DMS79 treated with DMSO at 0.1 percent for 48 hours (cell line): ENCODE results near the gene LIN28A.

Source experiments
- DNase-seq: peaks from one replicate; lab custom pipeline; 2025; lab: John Stamatoyannopoulos, UW

Gene LIN28A

DNA sequence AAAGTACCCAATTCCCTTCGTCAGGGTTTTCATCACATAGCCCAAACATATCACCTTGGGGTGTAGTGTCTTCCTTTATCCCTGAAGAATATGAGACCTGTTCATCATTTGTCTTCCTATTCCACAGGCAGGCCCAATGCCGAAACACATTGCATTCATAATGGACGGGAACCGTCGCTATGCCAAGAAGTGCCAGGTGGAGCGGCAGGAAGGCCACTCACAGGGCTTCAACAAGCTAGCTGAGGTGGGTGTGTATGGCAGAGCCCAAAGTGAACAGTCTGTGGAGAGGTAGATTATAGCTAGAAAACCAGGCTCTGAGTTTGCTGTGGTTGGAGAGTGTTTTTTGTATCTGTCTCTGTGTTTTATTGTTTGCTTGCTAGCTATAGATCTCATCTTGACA, 27.4 kb downstream of the LIN28A start:
- DNase-seq: no peak

DNA sequence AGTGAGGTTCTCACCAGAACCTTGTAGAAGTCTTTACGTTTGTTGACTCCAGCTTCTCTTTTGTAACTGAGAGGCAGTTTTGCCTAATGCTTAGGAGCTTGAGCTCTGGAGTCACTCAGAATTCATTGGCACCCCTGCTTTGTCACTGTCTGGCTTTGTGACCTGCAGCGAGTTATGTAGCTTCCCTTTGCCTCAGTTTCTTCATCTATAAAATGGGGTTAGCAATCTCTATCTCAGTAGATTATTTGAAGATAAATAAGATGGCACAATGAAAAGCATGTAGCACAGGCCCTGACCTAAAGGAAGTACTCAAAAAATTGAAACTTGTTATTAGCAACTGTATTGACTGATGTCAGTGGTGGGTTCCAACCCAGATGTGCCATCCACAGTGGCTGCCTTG, 29.6 kb downstream of the LIN28A start:
- no peak for DNase-seq

DNA sequence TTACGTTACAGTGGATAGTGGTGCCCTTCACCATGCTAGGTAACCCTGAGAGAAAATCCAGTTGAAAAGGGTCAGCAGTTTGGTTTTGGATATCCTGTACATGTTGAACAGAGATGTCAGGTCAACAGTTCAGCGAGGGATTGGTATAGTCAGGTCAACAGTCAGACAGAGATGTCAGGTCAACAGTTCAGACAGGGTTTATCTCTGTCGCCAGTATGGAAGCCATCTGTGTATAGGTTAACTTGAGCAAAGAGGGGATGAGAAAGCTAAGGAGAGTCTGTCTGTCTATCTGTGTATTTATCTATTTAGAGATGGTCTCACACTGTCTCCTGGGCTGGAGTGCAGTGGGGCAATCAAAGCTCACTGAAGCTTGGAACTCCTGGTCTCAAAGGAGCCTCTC, 39.3 kb downstream of the LIN28A start:
- DNase-seq: no peak

DNA sequence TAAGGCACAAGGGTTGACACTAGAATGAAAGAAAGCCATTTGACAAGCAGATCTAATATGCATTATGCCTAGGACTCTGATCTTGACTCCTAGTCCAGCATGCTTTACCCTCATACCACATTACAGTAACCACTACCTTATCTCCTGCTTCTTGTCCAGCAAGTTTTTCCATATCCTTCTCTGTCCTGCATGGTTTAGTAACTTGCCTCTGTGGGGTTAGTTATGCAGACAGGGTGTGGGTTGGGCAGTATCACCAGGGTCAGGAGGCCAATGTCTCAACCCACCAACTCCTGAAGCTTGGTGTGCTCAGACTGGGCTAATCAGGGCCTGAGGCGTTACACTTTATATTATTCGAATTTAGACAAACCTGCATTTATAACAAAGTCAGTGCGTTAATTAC, 40.3 kb downstream of the LIN28A start:
- DNase-seq: no peak

DNA sequence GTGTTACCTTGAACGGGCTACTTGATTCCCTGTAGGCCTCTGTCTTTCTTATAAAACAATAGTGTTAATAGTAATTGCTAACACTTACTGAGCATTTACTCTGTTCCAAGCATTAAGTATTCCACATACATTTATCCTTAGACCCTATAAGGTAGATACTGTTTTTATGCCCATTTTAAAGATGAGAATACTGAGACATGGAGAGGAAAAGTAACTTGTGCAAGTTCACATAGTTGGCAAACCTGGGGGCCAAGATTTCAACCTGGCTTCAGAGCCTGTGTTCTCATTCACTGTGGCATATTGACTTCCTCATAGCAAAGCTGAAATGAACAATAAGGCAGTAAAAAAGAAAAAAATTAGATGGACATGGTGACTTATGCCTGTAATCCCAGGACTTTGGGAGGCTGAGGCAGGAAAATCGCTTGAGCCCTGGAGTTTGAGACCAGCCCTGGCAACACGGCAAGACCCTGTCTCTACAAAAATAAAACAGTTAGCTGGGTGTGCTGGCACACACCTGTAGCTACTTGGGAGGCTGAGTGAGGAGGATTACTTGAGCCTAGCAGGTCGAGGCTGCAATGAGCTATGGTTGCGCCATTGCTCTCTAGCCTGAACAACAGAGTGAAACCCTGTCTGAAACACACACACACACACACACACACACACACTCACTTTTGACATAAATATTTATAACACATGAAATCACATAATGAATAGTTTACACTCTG, 42.0 kb downstream of the LIN28A start:
- DNase-seq: no peak

DNA sequence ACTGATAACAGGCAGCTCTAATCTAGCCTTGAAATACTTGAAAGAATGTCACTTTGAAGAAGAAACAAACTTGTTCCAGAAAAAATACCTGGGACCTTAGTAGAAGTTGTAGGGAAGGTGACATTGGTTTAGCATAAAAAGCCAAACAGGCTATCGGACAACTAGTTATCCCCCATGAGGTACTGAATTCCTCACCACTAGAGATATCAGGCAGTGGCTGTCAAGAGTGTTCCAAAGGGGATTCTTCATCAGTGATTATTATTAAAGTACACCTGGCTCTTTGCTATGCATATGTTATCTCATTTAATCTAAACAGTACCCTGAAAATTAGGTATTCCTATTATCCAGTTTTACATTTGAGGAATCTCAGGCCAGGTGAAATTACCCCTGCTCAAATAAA, 48.5 kb downstream of the LIN28A start:
- DNase-seq: no peak

DNA sequence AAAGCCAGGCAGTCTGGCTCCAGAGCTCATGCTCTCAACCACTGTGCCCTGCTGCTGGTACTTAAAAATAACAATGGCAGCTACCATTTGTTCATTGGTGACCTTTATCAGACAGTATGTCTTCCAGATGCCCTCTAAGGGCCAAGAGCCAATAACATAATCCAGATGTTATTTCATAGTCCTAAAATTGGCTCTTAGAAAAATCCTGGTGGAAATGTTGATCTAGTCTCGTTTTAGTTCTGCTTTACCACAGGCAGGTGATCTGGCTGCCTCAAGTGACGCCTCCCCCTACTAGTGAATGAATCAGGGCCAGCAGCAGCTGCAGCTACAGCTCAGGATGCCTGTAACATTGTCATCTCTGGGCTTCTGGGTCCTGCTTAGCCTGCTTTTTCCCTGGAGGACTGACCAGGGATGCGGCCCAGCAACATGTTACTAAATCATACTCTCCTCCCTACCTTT, 49.0 kb downstream of the LIN28A start:
- no peak for DNase-seq

DNA sequence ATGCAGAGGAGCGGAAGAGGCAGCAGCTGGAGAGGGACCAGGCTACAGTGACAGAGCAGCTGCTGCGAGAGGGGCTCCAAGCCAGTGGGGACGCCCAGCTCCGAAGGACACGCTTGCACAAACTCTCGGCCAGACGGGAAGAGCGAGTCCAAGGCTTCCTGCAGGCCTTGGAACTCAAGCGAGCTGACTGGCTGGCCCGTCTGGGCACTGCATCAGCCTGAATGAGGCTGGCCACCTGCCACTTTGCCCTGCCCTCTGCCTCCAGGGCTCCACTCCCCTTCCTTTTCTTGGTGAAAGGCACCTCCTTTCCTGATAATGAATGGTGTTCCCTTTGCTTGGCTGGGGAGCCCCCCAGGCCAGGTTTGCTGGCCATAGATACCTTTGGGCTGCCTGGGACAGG, 58.3 kb downstream of the LIN28A start:
- no peak for DNase-seq

DNA sequence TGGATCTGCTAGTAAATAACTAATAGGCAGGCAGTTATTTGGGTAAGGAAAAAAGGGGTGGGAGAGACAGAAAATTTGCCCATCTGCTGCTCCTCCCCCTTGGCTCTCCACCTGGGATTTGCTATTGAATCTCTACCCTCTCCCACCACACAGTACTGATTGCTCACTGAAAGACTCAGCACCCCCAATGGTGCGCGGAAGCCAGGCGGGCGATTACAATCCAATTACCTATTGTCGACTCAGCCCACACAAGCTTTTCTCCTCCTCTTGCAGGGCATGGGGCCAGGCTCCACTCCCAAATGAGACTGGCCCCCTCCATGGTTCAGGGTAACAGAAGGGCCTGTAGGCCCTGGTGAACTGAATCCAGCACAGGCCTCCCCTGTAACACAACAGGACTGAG, 58.9 kb downstream of the LIN28A start:
- DNase-seq: peak; percentile 29

DNA sequence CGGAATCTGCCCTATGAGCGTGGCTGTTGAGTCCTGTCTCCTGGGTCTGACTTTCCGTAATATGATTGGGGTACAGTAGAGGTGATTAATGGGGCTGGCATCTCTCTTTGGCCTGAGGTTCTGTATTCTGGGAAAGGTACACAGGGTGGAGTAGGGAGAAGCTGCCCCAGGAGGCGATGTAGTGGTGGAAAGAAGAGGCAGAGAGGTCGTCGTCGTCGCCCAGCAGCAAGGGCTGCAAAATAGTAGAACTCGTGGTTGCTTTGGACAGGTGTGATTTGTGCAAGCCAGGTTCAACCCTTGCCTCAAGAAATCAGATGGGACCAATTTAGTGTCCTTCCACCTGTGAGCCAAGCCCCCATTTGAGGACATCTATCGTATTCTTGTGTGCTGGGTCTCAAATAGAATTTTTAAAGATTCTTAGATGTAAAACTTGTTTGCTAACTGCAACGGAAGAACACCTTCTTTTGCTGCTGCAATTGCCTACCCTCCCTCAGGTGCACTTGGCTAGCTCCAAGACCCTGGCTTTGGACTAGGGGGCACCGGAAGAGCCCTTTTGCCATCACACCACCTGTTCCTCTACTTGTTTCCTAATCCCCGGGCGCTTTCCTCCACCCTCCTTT, 60.4 kb downstream of the LIN28A start:
- DNase-seq: no peak

DNA sequence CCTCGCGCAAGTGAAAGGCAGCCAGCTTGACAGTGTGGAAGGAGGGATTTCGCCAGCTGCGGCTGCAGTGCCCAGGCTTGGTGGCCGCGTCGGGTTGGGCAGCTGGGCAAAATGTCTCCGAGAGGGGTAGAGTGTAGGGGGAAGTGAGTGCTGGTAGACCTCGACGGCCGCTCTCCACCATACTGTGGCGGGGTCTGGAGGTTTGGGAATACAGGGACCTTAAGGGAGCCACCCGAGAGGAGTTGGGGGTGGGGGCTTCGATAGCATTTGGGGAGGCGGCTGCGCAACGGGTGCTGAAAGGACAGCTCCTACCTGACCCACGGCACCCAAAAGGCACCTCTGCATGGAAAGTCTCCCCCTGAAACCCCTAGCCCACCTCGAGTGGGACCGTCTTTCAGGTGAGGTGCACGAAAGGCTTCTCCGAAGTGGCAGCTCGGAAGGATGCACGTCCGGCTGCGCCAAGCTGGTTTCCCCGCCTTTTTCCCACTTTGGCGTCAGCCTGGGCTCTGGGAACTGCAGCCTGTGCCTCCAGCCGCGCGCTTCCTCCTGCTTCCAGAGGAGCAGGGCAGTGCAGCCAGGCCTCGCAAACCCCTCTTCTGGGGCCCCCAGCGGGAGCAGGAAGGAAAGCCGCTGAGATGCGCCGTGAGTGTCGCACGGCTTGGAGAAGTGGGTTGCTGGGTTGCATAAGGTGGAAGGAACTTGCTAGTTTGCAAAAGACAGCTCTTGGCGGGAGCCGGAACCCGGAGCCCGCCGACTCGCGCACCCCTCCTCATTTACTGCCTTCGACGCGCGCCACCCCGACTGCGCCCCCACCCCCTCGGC, 61.1 kb downstream of the LIN28A start:
- peak; percentile 61 for DNase-seq

DNA sequence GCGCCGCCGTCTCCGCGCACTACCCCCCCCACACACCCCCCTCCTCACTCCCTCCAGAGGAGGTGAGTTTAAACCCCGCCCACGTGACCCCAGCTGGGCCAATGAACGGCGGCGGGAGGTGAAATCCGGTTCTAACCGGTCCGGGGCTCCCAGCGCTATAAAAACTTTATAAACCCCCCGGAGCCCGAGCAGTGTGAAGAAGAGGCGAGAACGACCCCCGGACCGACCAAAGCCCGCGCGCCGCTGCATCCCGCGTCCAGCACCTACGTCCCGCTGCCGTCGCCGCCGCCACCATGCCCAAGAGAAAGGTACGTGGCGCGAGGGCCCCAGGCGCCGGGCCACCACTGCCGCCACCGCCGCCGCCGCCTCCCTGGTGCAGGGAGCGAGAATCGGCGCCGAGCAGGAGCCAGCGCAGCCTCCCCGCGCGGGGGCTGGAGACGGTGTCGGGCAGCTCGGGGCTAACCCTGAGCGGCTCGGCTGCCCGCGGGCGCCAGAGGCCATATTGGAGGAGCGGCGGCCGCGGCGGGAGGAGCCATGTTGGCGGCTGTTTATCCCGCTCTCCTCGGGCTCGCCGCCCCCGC, 61.8 kb downstream of the LIN28A start, which contains the start of gene HMGN2:
Gene HMGN2 (plus strand): TSS at position 121 of the 581 bp plus-strand sequence. CDS start 173 bp downstream, at position 294.
- peak; percentile 91 for DNase-seq

DNA sequence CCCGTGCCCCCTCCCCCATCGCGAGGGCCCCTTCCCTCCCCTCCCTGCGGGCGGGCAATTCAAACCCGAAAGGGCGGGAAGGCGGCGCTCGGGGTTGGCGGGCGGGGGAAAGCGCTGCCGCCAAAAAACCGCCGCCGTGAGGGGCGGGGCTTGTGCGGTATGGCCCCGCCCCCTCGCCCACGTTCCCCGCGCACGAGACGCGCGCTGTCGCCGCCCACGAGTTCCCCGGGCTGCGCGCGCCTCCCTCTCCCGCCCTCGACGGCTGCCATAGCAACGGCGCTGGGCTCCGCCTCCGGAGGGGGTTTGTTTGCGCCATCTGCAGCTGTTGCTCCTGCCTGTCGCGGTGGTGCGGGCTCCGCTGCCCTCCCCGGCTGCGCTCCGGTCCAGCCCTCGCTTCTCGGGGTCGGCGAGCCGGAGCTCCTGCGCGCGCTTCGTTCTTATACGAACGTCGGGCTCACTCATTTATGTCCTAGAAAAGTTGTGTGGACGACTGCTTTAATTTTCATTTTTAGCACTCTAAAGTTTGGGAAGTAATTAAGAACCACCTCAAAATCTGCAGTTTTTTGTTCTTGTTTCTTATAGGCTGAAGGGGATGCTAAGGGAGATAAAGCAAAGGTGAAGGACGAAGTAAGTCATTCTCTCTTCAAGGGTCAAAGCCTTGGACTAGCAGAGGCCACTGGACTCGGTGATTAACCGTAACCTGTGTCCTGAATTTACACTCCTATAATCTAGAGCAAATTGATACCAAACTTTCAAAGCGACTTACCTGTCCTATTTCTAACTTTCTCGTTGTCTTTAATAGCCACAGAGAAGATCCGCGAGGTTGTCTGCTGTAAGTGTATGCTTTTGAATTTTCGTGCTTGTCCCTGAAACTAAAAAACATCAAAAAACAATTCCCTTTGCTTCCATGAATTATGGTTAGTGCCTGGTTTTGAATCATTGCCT, 62.6 kb downstream of the LIN28A start:
- DNase-seq: peak; percentile 87

DNA sequence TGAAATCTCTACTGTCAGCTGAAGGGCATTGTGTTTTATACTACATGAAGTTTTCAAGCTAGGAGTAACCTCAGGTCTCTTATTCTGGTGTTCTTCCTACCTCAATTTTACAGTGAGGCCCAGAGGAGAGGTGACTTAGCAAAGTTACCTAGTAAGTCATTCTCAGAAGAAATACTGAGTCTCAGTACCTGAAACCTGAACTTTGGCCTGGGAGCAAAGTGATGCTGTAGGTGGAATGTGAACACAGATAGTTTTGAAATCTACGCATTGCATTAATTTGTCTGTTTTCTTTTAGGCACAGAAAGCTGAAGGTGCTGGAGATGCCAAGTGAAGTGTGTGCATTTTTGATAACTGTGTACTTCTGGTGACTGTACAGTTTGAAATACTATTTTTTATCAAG, 64.2 kb downstream of the LIN28A start:
- DNase-seq: no peak

DNA sequence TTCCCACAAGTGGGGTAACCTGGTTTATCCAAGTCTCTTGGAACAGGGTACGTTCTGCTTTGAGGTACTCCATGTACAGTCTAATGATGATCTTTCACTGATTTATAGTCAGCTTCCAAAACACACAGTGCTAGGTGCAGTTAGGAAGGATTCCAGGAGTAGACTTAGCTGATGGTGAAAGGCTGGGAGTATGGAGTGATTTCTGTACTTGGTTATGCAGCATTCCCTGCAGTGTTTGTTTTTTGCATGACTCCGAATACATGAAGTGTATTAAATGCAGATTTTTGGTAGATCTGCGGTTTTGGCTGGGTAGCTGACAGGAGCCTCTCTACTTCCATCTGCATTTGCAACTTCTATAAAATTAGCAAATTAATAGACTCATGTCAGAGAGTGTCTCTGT, 65.4 kb downstream of the LIN28A start:
- no peak for DNase-seq

DNA sequence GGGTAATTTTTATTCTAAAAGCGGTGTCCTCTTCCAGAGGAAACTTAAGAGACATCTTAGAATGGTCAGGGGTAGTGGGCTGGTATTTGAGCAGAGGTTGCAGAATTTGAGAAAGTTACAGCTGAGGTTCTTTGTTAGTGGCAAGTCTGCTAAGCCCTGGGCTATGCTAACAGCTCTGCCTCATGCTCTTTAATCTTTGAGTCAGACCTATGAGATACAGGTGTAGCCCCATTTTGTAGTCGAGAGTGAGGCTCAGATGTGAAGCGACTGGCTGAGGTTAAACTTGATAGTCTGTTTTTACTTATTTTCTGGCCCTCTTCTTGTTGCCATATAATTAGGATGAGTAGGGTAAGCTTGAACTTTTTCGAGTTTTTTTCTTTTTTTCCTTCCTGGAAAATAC, 66.3 kb downstream of the LIN28A start:
- DNase-seq: no peak

DNA sequence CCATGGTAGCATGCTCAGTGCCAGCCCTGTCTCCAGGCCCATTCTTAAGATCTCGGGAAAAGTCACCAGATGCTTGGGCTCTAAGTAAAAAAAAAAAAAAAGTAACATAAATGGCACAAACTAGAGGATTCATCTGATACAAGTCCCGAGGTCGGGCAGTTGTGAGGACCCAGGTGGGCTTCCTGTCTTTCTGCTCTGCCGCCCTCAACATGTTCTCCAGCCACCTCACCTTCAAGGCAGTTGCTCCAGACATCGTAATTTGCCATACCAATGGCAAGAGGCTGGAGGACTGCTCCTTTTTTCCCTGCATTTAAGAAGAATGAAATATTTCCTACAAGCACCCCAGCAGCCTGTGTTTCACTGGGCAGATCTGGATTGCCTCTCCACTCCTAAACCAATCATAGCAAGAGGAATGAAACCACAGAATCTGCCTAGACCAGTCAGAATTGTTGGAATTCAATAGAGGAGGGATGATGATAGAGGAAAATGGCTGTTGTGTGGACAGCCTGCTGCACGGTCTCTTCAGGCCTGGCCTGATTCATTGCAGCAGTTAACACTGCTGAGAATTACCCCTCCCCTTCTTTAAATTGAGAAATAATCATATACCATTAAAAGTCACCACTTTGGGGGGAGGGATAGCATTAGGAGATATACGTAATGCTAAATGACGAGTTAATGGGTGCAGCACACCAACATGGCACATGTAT, 67.0 kb downstream of the LIN28A start:
- no peak for DNase-seq

DNA sequence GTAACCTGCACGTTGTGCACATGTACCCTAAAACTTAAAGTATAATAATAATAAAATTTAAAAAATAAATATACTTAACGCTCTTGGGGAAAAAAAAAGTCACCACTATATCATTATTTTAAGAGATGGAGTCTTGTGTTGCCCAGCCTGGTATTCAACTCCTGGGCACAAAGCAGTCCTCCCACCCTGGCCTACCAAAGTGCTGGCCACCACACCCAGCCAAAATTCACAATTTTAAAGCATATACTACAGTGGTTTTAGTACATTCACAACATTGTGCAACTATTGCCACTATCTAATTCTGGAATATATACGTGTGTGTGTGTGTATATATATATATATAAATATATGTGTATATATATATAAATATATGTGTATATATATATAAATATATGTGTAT, 67.5 kb downstream of the LIN28A start:
- no peak for DNase-seq

DNA sequence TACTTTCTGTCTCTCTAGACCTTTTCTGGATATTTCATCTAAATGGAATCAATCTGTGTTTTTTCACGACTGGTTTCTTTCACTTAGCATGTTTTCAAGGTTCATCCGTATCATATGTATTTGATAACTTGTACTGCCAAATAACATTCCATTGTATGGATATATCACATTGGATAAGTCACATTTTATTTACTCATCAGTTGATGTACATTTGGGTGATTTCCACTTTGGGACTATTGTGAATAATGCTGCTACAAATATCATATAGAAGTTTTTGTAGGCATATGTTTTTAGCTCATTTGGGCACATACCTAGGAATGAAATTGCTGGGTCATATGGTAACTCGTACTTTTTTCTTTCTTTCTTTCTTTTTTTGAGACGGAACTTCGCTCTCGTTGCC, 68.4 kb downstream of the LIN28A start:
- DNase-seq: no peak
